Measurements from ENCODE around the gene USH1C.

The USH1C gene

GRCh38 chr11:17446482-17446881, 97.7 kb downstream of the USH1C start:
- no peak for DNase-seq (ENCODE audit: low read depth)
- TF ChIP-seq CTCF (IDR thresholded peaks at IDR 0.05; ENCODE audit: insufficient read depth, low read depth, low read length, missing control alignments), result no peak
- H3K4me3 ChIP-seq (ENCODE audit: low read depth, low read length), result no peak overlapping the region

- no peak overlapping the region for H3K4me3 ChIP-seq (ENCODE audit: low read depth, low read length)
- TF ChIP-seq CTCF (IDR thresholded peaks at IDR 0.05; ENCODE audit: insufficient read depth, low read depth, low read length, missing control alignments), result no peak
- no peak for DNase-seq (ENCODE audit: low read depth)
Observed at GRCh38 chr11:17445240-17445795, 98.9 kb downstream of the USH1C start.

- no peak for TF ChIP-seq CTCF (IDR thresholded peaks at IDR 0.05; ENCODE audit: insufficient read depth, low read depth, low read length, missing control alignments)
- no peak overlapping the region for H3K4me3 ChIP-seq (ENCODE audit: low read depth, low read length)
- no peak for DNase-seq (ENCODE audit: low read depth)
Observed at GRCh38 chr11:17443926-17444690, 100.1 kb downstream of the USH1C start.

Data from GM12865 (cell line).